ENCODE results near the gene PPIL3. TPM values are rescaled to one million over a fixed set of nuclear protein-coding genes. Genes with fewer than 3 reads are reported as not detected.
"Not testable (repeated sequence)": the region's sequence is repeated elsewhere in the genome, so short reads cannot be mapped to it uniquely, and the experiment has no call there.

PPIL3 gene
- total RNA-seq = 19.8 TPM
- long read RNA-seq, partial matches to known transcripts = 0 of 12 reads
- long read RNA-seq, other reads (novel, unspliced or antisense) = 6 of 12 reads

GRCh38 chr2:200888704-200889625 is at the start of gene PPIL3, which contains the start of gene NIF3L1:
TSS of gene PPIL3 (minus strand) at chr2:200889077. CDS start at chr2:200887615, 1,462 bp downstream.
TSS of gene NIF3L1 (plus strand) at chr2:200889371. CDS start at chr2:200891944, 2,573 bp downstream.
- peak; percentile 98 for DNase-seq (ENCODE audit: low spot score)

- no peak for DNase-seq (ENCODE audit: low spot score)
These were observed 42.2 kb upstream of the PPIL3 start for GRCh38 chr2:200930947-200931626.

DNA sequence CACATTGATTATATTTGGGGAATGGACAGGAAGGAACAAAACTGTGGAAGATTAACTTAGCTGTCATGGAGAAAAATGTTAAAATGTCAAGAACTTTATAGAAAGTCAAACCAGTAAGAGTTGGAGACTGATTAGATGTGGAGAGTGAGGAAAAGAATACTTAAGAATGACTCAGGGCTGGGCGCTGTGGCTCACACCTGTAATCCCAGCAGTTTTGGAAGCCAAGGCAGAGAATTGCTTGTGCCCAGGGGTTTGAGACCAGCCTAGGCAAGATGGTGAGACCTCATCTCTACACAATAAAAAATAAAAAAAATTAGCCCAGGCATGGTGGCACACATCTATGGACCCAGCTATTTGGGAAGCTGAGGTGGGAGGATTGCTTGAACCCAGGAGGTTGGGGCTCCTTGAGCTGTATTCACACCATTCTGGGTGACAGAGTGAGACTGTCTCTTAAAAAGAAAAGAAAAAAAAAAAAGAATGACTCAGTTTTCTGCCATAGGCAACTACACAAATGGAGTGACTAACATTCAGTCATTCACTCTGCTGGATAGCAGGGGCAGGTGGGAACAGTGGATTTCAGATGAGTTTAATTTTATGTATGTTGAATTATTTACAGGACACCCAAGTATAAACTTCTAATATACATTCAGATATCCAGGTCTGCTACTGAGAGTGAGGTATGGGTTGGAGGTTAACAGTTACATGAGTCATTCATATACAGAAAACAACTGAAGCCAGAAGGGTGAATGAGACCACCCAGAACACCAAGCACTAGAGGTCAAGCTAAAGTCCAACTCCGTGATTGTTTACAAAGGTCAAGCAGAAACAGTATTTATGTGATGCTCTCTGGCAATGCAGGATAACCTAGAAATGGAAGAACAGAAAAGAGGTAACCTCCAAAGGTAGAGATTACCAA is 40.7 kb upstream of the PPIL3 start:
- no peak for DNase-seq (ENCODE audit: low spot score)

GRCh38 chr2:200922439-200922838 is 33.6 kb upstream of the PPIL3 start:
- no peak for DNase-seq (ENCODE audit: low spot score)

GRCh38 chr2:200913654-200914053 is 24.8 kb upstream of the PPIL3 start:
- no peak for DNase-seq (ENCODE audit: low spot score)

GRCh38 chr2:200909958-200910357 is 21.1 kb upstream of the PPIL3 start:
- no peak for DNase-seq (ENCODE audit: low spot score)

DNA sequence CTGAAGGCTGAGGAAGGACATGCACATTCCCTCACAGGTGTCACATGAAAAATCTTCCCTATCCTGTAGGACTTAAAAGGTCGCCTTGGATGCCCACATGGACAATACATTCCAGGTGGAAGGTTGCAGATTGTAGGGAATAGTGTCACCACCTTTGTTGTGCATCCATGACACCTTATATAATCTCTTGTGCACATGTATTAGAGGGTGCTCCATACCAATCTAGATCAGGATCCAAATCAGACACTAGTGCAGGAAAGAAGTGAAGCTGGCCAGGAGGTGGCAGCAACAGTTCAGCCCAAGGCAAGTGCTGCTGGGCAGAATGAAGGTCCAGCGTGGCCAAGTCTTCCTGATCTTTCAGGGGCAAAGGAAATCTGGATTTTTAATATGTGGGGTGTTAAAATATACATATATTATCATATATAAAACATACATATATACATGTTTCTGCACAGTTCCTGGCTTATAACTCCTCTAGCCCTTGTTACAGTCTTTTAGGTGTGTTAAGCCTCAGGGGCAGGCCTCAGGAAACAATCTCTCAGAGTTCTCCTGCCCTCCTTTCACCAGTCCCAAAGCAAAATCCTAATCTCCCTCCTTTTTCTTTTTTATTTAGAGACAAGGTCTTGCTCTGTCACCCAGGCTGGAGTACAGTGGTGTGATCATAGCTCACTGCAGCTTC is 16.9 kb upstream of the PPIL3 start:
- no peak for DNase-seq (ENCODE audit: low spot score)

GRCh38 chr2:200901459-200902072 is 12.7 kb upstream of the PPIL3 start:
- no peak for DNase-seq (ENCODE audit: low spot score)

- no peak for DNase-seq (ENCODE audit: low spot score)
These were observed 10.6 kb upstream of the PPIL3 start for GRCh38 chr2:200899482-200899881.

DNA sequence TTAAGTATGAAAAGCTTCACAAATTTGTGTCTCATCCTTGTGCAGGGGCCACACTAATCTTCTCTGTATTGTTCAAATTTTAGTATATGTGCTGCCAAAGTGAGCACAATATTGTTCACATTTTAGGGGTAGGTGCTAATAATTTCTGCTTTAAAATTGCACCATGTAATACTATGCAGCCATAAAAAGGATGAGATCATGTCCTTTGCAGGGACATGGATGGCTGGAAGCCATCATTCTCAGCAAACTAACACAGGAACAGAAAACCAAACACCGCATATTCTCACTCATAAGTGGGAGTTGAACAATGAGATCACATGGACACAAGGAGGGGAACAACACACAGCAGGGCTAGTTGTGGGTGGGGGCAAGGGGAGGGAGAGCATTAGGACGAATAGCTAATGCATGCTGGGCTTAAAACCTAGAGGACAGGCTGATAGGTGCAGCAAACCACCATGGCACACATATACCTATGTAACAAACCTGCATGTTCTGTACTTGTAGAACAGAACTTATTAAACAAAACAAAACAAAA is 7.1 kb downstream of the PPIL3 start:
- not testable (repeated sequence) for DNase-seq (ENCODE audit: low spot score)

DNA sequence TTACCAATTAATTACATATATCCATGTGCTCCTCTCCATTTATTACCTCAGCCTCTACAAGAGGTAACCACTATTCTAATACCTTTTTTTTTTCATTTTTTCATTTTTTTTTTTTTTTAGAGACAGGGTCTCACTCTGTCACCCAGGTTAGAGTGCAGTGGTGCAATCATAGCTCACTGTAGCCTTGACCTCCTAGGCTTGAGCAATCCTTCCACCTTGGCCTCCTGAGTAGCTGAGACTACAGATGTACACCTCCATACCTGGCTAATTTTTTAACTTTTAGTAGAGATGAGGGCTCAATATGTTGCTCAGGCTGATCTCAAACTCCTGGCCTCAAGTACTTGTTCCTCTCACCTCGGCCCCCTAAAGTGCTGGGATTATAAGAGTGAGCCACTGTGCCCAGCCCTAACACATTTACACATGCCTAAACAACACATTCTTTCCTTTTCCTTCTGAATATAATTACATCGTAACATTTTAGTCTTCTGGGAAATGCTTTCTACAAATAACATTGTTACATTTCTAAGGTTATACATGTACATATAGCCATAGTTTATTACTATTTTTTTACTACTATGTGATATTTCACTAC is 10.5 kb downstream of the PPIL3 start:
- no peak for DNase-seq (ENCODE audit: low spot score)

- DNase-seq (ENCODE audit: low spot score) = no peak
These were observed 11.4 kb downstream of the PPIL3 start for GRCh38 chr2:200877443-200877842.

DNA sequence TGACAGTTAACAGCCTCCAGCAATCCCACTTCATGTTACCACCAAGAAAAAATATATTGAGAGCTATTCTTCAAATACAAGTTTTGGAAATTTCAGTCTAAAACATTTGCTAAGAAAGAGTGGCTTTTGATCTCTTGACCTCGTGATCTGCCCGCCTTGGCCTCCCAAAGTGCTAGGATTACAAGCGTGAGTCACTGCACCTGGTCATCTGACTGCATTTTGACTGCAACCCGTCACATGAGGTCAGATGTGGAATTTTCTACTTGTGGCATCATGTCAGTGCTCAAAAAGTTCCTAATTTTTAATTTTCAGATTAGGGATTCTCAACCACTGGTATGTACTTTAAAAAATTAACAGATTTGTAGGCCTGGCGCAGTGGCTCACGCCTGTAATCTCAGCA is 15.3 kb downstream of the PPIL3 start:
- DNase-seq (ENCODE audit: low spot score) = no peak

- no peak for DNase-seq (ENCODE audit: low spot score)
These were observed 17.7 kb downstream of the PPIL3 start for GRCh38 chr2:200871151-200871550.

DNA sequence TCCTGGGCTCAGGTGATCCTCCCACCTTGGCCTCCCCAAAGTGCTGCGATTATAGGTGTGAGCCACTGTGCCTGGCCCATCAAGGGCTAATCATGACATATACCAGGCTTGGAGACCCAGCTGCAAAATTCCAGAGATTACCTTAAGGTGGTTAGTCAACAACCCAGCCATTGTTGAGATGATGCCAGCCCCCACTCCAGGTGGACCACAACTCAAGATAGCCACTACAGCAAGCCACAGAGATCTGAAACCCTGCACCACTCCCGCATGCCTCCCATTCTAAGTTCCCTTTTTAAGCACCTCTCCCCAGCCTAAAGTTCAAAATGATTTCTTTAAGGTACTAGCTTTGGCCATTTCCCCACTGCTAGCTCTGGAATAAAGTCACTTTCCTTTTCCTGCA is 19.9 kb downstream of the PPIL3 start:
- no peak for DNase-seq (ENCODE audit: low spot score)

- DNase-seq (ENCODE audit: low spot score) = peak; percentile 99
These were observed 24.5 kb downstream of the PPIL3 start, which contains the start of gene CLK1 for GRCh38 chr2:200864176-200865034. TSS of gene CLK1 (minus strand) at chr2:200864658. CDS start at chr2:200861862, 2,796 bp downstream.

DNA sequence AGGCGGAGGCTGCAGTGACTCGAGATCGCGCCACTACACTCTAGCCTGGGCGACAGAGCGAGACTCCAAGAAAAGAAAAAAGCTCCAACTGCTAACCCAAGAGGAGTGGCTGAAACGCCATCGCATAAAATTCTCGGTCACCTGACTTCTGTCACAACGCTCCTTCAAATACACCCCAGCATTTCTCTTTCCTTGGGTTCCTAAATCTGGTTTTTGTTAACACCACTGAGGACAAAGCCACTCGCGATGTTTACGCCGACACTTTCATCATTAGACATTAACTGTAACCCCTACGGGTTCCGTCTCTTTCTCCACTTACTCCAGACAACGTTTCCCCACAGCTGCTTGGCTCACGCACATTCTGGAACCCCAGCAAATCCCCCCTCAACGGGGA is 25.1 kb downstream of the PPIL3 start:
- no peak for DNase-seq (ENCODE audit: low spot score)

DNA sequence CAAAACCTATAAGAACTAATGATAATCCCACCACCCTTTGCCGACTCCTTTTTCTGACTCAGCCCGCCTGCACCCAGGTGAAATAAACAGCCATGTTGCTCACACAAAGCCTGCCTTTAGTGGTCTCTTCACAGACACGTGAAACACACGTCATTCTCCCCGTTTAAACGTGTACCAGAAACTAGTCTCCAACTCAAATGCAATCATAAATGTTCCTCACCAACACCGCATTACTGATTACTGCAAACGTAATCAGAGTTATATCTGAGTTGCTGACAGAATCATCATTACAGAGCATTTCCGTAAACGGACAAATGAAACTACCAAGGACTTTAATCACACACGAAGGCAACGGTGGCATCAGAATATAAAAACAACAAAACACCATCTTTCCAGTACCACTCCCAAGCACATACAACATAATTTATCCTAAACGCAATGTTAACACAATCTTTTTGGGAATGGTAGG is 26.3 kb downstream of the PPIL3 start:
- no peak for DNase-seq (ENCODE audit: low spot score)
